T follicular helper cell (primary cell): ENCODE measurements around the gene KCNA10.
A peak's percentile ranks its signal among the peaks of the same experiment; 100 is the strongest.
"Not testable (repeated sequence)": the region's sequence is repeated elsewhere in the genome, so short reads cannot be mapped to it uniquely, and the experiment has no call there.

Experiments used
- DNase-seq: peaks from one replicate; pipeline ENCODE4 v3.0.0-alpha.2; 2020; ENCODE audit warnings: low read depth

The KCNA10 gene

DNA sequence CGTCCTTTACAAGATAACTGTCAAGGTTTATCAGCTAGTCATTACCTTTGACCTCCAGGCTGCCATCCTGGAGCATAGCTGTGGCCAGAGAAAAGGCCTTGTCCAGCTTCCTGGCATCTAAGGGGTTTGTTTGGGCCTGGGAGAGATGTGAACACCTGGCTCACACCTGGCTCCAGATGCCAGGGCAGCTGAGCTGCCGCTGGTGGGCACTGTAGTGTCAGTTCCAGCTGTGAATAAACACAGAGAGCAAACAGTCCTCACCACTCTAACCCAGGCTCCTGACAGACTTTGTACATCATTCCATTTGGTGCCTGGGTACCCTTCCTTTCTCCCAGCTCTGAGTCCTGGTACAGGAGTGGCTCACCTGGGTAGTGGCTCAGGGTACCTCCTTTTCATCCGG lies 14.3 kb upstream of the KCNA10 start:
- DNase-seq, result no peak

GRCh38 chr1:110529011-110529410 lies 10.0 kb upstream of the KCNA10 start:
- no peak for DNase-seq

- no peak for DNase-seq
Observed at GRCh38 chr1:110526201-110526780, 7.3 kb upstream of the KCNA10 start.

GRCh38 chr1:110525249-110525595 lies 6.2 kb upstream of the KCNA10 start:
- no peak for DNase-seq

DNA sequence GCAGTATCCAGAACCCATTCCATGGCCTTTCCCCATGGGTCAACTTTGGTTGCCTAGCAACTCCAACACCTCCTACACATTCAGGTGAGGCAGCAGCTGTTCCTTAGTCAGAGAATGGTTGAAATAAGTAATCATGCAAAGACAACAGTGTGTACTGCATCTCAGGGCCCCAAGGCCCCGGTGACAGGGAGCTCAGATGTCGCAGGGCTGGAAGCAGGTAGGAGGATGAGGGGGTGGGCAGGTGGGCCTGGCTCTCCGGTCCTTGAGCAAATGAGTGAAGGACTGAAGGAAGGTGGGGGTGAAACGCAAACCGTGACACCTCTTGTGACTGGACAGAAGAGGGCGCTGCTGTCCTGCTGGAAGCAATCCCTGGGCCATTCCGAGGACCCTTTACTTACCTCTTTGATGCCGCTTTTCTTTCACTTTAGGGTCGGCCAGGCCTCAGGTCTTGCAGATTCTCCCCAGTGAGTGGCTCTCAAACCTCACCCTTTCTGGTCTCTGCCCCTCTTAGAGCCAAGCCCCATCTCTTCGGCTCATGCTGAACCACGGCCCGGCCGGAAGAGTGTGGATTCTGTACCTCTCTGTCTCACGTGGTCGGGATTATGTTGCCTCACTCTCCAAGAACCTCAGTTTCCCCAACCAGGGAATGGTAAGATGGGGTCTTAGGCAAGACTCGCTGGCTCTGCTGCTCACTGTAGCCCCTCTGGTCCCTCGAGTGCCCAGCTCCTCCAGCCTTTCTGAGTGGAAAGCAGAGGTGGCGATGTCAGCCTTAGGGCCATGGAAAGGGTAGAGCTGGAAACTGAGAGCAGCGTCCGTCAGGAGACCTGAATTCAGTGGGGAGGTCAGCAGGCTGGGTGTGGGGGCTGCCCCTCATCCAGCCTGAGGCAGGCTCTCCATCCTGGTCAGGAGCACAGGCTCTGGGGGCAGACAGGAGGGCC lies 5.6 kb upstream of the KCNA10 start:
- peak; percentile 22 for DNase-seq

DNA sequence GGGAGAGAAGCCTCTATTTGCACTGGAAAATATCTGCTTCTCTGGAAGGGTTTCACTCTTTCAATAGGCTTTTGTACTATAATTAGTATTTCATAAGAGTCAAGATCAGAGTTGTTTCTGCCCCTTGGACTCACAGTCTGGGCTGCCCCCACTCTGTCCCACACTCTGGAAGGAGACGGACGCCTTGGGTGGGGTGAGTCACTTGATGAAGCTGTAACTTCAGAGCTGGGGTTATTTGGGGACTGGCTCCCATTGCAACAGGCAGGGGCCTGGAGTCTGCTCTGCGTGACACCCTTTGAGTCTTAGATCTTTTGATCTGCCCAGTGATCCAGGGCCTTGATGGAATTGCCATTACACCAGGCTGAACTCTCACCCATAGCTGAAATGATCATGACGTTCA lies 4.0 kb upstream of the KCNA10 start:
- no peak for DNase-seq

GRCh38 chr1:110522560-110522959 lies 3.6 kb upstream of the KCNA10 start:
- DNase-seq, result no peak

- DNase-seq, result no peak
Observed at GRCh38 chr1:110520827-110521226, 1.9 kb upstream of the KCNA10 start.

DNA sequence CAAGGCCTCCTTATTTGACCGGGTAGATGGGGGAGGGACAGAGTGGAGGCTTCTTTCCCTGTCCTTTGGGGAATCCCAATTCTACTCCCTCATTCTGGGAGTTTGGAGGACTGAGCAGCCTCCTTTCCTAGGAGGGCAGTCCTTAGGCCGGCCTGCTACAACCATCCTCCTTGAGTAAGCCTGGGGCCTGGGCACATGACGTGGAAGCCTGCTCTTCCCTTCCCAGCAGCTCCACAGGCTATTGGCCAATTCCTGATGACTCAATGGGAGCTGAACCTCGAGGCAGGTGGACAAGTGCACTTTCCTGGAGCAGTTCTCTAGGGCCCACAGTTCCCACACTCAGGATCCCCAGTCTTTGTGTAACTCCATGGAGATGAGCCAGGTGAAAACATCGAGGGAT lies 3.1 kb downstream of the KCNA10 start:
- DNase-seq, result no peak

GRCh38 chr1:110515041-110515440 lies 3.9 kb downstream of the KCNA10 start:
- no peak for DNase-seq

- DNase-seq, result no peak
Observed at GRCh38 chr1:110513511-110513910, 5.5 kb downstream of the KCNA10 start.

GRCh38 chr1:110511436-110511835 lies 7.5 kb downstream of the KCNA10 start:
- DNase-seq, result no peak

GRCh38 chr1:110510921-110511320 lies 8.1 kb downstream of the KCNA10 start:
- not testable (repeated sequence) for DNase-seq

DNA sequence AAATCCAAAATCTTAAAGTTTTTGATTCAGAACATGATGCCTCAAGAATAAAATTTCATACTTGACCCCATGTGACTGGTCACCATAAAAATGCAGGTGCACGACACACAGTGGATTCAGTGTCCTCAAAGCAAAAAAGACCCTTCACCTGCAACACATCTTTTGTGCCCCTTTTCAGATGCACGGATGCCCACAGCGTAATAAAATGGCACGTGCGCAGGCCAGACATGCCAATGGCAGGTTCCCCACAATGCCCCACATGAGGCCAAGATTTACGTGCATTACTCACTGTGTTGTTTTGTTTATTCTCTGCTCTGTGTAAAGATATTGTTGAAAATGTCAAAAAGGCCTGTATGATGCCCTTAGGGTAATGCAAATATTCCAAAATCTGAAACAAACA lies 9.3 kb downstream of the KCNA10 start:
- DNase-seq, result no peak

DNA sequence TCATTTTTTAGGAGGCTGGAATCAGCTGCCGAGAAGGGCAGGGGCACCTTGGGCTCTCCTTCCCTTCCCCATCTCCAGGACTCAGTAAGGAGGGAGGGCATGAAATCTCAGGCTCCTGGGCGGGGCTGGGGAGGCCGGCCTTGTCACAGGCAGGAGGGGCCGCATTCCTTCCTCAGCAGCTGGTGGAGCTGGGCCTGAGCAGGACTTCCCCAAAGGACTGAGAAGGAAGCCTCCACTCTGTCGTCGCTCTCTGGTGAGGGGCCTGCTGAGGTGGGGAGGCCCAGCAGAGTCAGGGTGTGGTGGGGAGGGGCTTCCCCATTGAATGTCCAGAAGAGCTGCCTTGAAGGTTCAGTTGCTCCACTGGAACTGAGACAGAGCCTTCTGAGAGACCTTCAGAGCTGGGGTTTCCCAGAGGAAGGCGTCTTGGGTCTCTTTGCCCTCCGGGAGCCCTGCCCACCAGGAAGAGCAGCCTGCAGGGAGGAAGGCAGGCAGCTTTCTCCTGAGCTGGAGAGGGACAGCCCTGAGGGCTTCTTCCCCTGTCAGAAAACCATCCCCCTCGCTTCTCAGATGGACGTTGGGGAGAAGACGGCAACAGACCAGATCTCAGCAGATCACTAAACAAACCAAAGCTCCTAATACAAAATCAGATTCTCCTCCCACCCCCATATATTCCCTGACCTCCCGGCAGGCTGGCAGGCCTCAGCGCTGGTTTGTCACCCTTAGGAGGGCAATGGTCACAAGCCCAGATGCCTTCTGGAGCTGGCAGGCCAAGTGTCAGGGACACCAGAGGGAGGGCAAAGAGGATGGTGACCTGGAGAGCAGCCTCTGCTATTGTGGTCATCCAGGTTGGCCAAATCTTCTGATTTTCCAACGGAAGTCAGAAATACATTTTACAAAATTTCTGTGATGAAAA lies 10.7 kb downstream of the KCNA10 start:
- DNase-seq, result no peak

- no peak for DNase-seq
Observed at GRCh38 chr1:110506541-110506940, 12.4 kb downstream of the KCNA10 start.

DNA sequence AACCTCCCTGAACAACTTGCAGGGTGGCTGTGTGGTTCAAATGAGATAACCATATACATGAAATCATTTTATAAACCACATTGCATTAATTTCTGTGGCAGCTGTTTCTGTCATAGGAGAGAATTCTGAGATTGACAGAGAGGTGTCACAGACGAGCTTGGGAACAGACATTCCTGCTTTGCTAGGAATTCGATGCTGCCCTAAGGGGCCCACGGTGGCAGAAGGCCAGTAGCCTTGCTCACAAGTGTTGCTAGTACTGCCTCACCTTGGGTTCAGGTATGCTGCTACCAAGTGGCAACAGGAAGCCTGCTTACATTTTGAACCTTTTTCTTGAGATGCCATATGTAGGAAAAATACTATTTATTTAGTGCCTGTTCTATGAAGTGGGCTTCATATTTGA lies 13.4 kb downstream of the KCNA10 start:
- DNase-seq, result no peak

- no peak for DNase-seq
Observed at GRCh38 chr1:110504226-110504625, 14.7 kb downstream of the KCNA10 start.

DNA sequence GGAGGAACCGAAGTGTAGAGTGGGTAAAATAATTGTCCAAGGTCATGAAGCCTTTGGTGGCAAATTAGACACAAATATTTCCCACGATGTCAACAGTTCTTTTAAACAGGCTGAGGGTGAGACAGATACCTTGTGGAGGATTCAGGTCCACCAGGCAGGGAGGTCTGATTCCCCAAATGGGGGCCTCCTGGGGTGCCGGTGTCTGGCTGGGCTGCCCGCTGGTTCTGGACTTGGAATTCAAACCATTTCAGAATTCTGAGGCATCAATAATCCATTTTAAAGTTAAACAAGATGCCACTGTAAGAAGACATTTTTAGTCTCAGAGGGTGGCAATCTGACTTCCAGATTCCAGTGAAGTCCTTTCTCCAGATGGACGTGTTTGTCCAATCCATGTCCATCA lies 15.5 kb downstream of the KCNA10 start:
- no peak for DNase-seq

GRCh38 chr1:110502402-110503151 lies 16.4 kb downstream of the KCNA10 start:
- DNase-seq, result no peak

GRCh38 chr1:110501488-110502132 lies 17.4 kb downstream of the KCNA10 start:
- no peak for DNase-seq
